Measurements from ENCODE around the gene FBXO34.

Gene FBXO34, protein sequence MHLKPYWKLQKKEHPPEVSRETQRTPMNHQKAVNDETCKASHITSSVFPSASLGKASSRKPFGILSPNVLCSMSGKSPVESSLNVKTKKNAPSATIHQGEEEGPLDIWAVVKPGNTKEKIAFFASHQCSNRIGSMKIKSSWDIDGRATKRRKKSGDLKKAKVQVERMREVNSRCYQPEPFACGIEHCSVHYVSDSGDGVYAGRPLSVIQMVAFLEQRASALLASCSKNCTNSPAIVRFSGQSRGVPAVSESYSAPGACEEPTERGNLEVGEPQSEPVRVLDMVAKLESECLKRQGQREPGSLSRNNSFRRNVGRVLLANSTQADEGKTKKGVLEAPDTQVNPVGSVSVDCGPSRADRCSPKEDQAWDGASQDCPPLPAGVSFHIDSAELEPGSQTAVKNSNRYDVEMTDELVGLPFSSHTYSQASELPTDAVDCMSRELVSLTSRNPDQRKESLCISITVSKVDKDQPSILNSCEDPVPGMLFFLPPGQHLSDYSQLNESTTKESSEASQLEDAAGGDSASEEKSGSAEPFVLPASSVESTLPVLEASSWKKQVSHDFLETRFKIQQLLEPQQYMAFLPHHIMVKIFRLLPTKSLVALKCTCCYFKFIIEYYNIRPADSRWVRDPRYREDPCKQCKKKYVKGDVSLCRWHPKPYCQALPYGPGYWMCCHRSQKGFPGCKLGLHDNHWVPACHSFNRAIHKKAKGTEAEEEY

DNA sequence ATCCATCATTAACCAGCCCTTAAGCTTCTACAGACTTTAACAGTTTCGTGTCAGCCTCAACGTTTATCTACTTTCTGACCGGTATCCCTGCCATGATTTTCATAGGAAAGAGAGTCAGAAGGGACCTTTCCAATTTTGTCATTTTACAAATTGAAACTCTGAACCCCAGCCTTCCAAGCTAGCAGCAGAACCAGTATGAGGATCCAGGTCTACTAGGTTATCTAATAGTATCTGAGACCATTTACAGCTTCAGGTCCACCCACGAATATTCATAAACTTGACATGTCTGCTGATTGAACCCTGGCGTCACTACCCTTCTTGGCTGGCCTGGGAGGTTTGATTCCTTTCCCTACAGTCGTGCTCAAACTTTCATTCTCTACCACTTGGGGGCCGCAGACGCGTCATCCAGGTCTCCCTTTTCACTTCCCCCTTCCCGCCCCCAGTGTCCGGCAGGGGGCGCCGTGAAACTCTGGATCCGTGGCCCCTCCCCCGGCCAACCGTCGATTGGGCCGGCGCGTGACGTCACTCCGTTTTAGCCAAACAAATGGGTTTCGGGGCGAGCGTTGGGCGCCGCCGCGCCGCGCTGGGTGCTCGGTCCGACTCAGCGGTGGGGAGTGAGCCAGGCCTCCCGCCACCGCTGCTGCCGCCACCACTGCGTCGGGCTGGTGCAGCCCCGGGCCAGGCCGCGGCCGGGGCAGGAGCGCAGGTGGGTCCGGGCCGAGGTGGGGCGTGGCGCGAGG lies at the start of gene FBXO34:
Gene FBXO34 (plus strand): TSS at position 590 of the 740 bp plus-strand sequence. CDS start 78,970 bp downstream, outside the sequence.
- peak; percentile 91 for DNase-seq (ENCODE audit: low read depth)

DNA sequence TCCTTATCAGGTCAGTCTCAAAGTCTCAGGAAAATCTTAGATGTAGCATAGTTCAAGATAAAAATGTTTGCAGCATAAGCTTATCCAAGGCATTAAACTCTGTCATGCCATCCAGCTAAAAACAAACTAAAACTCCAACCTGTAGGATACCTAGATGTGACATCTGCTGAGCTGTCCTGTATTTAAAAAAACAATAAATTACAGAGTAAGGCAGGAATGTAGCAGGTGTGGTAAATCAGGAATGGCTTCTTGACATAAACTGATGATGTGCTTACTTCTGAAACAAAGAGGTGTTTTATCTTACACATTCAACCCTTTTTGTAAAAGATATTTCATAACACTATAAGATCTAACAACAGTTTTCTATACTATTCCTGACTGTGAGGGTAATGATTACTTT lies 49.3 kb upstream of the FBXO34 start:
- no peak for DNase-seq (ENCODE audit: low read depth)

DNA sequence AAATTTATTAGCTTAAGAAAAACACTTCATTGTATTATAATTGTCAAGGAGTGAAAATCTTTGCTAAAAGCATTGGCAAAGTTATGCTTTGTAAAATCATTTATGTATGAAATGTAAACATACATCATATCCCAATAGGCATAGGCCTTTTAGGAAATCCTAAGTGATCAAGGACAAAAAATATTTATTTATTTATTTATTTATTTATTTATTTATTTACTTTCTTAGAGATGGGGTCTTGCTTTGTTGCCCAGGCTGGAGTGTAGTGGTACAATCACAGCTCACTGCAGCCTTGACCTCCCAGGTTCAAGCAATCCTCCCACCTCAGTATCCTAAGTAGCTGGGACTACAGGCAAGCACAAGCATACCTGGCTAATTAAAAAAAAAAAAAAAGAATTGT lies 47.9 kb upstream of the FBXO34 start:
- DNase-seq (ENCODE audit: low read depth) = no peak

DNA sequence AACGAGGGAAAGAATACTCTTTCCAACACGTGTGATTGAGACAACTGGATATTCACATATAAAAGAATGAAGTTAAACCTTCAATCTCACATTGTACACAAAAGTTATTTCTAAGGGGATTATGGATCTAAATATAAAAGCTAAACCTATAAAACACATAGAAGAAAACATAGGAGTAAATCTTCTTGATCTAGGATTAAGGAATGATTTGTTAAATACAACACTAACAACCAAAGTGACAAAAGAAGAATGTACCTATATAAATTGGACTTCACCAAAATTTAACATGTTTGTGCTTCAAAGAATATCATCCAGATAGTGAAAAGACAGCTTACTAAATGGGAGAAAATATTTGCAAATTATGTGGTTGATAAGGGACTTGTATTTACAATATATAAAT lies 43.0 kb upstream of the FBXO34 start:
- no peak for DNase-seq (ENCODE audit: low read depth)

DNA sequence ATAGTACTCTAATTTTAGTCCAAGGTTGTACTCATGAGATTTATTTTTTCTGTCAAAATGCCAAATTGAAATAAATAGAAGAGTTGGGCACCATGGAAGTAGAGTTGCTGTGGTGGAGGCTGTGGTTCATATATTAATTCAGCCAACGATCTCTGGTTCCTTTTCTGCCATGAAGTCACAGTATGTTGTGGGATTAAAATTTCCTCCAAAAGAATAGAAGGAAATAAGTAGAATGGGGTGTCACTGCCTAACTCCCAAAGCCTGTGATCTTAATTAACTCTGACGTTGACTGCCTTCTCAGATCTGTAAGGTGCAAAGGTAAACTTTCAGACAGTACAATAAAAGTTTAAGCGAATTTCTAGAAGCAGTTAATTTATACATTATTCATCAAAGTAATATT lies 37.6 kb upstream of the FBXO34 start:
- no peak for DNase-seq (ENCODE audit: low read depth)

DNA sequence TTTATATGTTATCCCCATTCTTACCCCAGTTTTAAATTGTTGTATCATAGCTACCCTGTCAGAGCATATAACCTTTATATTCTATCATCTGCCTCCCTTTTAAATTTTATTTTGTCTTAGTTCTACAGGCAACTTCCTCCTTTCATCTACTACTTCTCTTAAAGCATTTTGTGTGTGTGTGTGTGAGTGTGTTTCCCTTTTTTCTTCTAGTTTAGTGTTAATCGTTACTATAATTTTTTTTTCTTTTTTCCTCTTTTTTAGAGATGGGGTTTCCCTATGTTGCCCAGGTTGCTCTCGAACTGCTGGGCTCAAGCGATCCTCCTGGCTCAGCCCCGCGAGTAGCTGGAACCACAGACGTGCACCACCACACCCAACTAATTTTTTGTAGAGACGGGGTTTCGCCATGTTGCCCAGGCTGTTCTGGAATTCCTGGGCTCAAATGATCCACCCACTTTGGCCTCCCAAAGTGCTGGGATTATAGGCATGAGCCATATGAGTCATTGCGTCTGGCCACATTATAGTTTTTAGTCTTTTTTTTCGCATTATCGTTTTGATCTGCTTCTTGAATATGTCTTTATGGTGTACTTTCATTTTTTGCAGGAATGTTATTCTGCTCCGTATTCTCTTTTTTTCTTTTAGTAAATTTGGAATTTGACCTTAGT lies 33.1 kb upstream of the FBXO34 start:
- DNase-seq (ENCODE audit: low read depth) = no peak

DNA sequence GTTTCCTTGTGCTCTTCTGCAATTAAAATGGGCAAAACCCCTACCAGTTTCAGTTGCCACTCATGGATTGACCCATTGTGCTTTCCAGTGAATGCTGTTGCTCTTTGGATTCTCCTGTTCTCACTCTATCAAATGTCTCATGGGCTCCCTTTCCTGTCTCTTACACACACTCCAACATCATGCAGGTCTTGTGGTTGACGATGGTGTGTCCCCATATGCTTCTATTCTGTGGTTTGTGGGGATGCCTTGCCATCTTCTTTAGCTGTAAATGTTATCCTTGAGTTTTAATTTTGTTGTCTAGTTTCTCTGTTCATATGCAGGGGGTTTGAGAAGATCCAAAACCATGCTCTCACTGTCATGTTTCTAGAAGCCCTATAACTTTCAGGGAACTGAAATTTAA lies 31.9 kb upstream of the FBXO34 start:
- DNase-seq (ENCODE audit: low read depth) = no peak

DNA sequence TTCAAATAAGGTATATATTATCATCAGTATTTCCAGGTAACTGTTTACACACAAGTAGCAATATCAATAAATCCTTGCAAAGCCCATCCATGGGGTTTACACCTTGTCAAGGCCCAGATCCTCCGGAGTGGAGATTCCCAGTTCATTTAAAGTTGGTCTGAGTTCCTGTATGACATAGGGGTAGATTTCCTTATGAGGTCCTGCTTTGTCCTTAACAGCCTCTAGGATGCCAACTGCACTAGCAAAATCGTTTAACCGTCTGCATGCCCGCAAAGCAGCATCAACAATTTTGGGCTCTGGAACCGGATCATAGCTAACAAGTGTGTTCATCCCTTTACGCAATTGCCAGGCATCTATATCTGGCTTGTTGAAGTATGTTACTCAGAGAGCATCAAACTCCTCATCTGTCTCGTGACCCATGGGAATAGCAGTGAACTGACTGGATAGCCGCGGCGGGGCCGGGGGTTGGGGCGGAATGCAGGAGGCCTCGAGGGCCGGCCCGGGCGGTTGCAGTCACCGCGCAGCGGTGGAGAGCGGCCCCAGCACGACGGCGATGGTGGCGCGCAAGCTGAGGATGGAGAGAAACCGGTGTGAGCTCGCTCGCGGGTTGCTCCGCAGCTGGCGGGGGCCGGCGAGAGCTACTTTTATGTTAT lies 30.6 kb upstream of the FBXO34 start:
- DNase-seq (ENCODE audit: low read depth) = peak; percentile 13

DNA sequence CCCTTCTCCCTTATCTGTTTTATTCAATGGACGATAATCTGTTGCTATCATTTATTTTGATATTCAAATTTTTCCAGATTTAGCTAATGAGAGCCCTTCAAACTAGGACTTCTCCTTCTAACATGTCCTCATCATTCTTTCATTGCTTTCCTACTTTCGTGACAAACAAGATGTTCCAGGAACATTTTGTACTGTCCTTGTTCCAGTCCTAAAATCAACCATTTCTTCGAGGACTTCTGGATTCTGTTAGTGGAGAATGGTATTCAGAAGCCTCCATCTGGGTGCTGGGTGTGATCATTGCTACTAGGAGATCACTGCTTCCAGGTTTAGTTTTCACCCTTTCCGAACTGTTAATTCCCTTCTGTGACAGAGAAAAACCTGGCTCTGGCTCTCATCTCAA lies 29.5 kb upstream of the FBXO34 start:
- DNase-seq (ENCODE audit: low read depth) = no peak

DNA sequence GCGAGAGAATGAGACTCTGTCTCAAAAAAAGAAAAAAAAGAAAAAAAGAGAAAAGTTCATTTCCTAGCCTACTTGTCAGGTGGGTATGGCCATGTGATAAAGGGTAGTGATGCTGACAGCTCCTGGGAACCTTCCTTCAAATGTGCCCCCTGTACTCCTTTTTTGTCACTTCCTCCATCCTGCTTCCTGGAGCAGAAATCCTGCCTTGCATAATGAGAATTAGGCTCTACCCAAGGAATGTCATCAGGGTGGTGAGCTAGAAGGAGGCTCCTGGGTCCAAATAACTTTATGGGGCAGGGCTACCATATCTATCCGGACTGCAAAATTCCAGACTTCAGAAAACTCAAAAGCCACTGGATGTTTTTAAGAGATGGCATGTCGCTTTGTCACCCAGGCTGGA lies 27.8 kb upstream of the FBXO34 start:
- no peak for DNase-seq (ENCODE audit: low read depth)

DNA sequence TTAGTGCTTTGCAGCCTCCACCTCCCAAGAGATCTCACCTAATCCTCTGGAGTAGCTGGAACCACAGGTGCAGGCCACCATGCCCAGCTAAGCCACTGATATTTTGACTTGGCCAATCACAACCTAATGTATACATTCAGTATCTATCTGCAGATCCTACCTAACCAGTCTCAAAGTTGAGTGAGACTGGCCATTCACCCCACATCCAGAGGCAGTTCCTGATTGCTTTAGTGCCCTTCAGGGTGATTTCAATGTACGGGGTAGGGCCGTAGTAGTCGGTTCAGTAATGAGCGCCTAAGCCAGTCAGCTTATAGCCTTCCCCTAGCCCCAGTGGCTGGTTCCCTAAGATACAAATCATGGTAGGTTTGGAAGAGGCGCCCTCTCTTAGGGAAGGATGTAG lies 27.4 kb upstream of the FBXO34 start:
- DNase-seq (ENCODE audit: low read depth) = no peak

DNA sequence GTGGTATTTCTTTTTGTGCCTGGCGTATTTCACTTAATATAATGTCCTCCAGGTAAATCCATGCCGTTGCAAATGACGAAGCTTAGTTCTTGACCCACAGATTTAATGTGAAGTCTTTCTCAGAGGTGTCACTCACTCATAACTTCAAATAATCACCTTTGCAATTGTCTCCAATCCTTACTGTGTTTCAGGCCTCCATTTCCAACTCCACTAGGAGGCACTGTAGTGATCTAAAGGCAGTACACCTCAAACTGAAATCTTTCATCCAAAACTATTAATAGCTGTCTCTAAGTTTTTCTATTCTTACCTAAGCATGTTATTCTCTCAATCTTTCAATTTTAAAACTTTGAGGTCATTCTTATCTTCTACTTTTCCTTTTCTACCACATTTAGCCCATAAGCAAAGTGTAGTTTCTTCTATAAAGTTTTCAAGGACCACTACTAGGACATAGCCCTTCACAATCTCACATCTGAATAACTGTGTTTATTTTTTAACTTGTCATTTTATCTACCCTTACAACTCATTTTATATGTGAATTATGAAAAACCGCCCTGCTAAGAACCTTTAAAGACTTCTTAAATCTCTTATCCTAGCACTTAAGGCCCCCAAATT lies 25.5 kb upstream of the FBXO34 start:
- DNase-seq (ENCODE audit: low read depth) = no peak

DNA sequence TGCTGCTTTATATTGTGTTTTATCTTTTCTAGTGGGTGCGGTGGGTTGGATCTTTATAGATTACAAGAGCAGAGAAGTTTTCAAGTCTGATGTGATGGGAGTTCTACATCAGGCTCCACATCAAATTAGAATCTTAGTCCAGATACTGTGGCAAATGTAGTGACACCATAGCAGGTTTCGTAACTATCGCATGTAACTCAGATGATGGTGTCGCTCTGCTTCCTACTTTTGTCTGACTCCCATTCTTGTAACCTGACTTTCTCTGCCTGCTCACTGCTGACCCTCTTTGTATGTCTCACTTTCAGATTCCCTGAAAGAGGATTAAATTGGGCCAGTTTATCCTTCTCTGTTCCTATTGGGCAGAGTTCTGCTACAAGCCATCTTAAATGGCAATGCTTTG lies 22.8 kb upstream of the FBXO34 start:
- no peak for DNase-seq (ENCODE audit: low read depth)

DNA sequence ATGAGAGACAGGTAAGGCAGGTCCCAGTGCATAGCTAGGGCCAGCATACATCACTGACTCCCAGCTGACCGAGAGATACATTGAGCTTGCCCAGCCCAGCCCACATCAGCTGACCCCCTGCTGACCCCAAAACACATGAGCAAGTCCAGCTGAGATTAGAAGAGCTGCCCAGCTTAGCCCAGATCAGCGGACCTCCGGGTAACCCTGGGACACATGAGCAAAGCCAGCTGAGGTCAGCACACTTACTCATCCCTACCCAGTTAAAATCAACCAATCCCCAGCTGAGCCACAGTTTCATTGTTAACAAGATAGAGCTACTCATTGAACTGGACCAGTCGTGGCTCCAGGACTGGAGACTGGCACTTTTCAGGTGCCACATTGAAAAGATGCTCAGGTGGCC lies 21.8 kb upstream of the FBXO34 start:
- DNase-seq (ENCODE audit: low read depth) = no peak

DNA sequence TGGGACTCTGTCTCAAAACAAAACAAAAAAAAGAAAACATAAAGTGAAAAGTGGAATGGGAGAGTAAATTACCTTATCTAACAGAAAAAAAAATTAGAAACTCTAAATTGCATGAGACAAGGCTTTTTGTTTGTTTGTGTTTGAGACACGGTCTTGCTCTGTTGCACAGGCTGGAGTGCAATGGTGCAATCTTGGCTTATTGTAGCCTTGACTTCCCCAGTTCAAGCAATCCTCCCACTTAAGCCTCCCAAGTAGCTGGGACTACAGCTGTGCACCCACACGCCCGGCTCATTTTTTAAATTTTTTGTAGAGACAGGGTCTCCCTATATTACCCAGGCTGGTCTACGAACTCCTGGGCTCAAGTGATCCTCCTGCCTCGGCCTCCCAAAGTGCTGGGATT lies 17.9 kb upstream of the FBXO34 start:
- DNase-seq (ENCODE audit: low read depth) = no peak

DNA sequence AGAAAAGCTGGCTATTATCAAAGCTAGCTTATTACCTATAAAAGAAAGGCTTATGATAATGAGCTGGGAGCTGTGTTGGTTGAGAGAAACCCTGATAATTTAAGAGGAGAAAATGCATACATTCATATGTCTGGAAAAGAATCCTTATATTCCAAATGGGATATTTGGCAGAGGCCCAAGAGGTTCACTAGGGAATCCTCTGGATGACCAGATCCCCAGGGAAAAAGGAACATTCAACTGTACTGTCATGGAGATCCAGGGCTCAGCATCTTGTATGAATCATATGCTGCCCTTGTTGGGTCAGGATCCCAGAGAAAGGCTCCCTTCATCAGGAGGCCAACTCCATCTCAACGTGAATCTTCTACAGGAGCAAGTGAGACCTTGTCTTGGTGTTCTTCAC lies 16.6 kb upstream of the FBXO34 start:
- DNase-seq (ENCODE audit: low read depth) = no peak

DNA sequence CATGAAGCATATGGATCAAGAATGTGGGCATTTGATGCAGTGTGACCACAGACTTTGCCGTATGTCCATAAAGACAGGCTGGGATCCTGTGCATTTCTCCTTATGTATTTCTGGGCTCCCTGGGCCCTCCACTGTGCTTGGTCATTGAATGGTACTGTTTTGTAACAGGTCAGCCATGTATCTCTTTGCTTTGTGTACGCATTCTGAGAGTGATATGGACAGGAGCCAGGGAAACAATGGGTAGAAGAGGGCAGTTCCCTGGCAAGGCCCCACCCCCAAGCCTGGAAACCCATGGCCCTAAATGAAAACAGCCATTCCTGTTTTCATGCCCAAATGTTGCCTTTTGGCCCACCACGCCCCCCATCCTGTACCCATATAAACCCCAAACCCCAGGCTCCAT lies 15.2 kb upstream of the FBXO34 start:
- no peak for DNase-seq (ENCODE audit: low read depth)

DNA sequence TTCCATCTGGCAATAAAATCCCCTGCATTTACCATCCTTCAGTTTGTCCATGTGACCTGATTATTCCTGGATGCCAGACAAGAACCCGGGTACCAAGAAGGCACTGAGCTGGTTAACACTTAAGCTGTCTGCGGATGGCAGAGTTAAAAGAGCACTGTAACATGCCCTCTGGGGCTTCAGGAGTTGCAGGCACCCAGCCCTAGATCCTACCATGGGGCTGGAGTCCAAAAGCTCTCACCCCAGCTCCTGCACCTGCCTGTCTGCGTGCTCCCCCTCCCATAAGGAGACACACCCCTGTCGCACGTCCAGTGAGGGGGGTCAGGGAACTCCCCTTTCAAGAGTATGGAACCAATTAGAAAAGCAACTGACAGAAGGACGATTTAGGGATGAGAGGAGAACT lies 14.6 kb upstream of the FBXO34 start:
- no peak for DNase-seq (ENCODE audit: low read depth)

DNA sequence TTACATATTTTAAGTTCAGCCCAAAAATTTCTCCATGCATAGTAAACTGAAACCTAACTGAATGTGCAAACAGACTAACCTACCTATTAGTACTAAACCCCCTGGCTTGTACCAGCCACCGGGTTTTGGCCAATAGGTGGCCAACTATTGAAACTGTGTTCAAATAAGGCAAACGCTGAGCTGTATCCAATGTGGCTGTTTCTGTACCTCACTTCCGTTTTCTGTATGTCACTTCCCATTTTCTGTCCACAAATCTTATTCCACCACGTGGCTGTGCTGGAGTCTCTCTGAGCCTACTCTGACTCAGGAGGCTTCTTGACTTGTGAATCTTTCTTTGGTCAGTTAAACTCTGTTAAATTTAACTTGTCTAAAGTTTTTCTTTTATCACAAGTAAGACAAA lies 6.0 kb upstream of the FBXO34 start:
- no peak for DNase-seq (ENCODE audit: low read depth)

DNA sequence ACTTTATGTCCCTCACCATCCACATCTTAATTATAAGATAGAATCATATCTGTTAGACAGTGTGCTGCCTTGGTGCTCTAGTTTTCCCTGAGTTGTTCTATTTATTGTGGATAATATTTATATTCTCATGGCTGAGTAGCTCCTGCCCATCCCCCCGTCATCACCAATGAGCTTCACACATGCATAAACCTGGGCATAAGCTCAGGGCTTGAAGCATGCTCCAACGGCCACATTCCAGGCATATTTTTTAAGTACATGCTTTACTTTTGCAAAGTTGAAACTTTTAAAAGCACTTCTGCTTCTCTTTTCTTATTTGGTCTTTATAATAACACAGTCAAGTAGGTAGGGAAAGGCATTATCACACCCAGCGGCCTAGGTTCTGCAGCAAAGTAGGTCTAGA lies 3.4 kb upstream of the FBXO34 start:
- DNase-seq (ENCODE audit: low read depth) = no peak

DNA sequence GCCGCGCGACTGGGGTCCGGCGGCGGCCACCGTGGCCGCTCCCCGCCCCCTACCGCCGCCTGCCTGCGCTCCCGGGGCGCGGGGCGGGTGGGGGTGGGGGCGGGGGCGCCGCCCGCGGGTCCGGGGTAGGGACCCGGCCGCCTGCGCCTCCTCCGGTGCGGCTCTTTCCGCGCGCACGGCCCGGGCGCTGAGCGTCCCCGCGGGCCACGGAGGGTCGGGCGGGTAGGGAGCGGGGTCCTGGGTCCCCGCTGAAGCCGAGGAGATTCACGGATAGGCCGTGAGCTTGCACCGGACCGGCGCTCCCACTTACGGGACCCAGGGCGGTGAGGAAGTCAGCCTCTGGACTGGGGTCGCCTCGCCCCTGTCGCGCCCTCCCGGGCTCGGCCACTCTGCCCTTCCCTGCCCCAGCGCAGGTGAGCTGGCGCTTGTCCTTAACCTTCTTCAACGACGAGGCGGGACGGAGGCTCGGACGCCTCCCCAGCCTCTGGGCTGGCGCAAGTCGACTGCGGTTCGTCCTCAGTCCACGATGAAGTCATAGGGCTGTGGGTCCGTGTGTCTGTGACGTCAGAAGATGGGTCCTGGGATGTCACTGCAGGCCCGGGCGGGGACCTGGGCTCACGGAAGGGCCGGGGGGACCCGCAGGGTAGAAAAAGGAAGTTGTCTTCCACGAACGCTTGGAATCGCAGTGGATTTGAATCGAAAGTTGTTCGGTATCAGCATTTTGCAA lies 514 bp downstream of the FBXO34 start:
- DNase-seq (ENCODE audit: low read depth) = peak; percentile 52
